ENCODE data around the gene MOCS1.

MOCS1 gene

GRCh38 chr6:39891353-39891752 lies 42.9 kb downstream of the MOCS1 start:
- TF ChIP-seq REST (IDR thresholded peaks at IDR 0.05; ENCODE audit: insufficient read depth in 1 of 2, low read depth in 2 of 2, low read length in 2 of 2) (no peak), FOXP2 (optimal IDR thresholded peaks at IDR 0.05; ENCODE audit: borderline replicate concordance, extremely low read depth, extremely low read length, insufficient read depth) (no peak), TAF1 (IDR thresholded peaks at IDR 0.05; ENCODE audit: borderline replicate concordance, insufficient read depth, low read length) (no peak), SIN3A (IDR thresholded peaks at IDR 0.05; ENCODE audit: borderline replicate concordance, insufficient read depth, low read length) (no peak), POLR2AphosphoS5 (IDR thresholded peaks at IDR 0.05; ENCODE audit: low read depth, low read length) (no peak)

- TF ChIP-seq FOXP2 (optimal IDR thresholded peaks at IDR 0.05; ENCODE audit: borderline replicate concordance, extremely low read depth, extremely low read length, insufficient read depth) (no peak), TAF1 (IDR thresholded peaks at IDR 0.05; ENCODE audit: borderline replicate concordance, insufficient read depth, low read length) (no peak), POLR2AphosphoS5 (IDR thresholded peaks at IDR 0.05; ENCODE audit: low read depth, low read length) (no peak), SIN3A (IDR thresholded peaks at IDR 0.05; ENCODE audit: borderline replicate concordance, insufficient read depth, low read length) (no peak), REST (IDR thresholded peaks at IDR 0.05; ENCODE audit: insufficient read depth in 1 of 2, low read depth in 2 of 2, low read length in 2 of 2) (no peak)
Measured at GRCh38 chr6:39889229-39889628, 45.0 kb downstream of the MOCS1 start.

- TF ChIP-seq SIN3A (IDR thresholded peaks at IDR 0.05; ENCODE audit: borderline replicate concordance, insufficient read depth, low read length) (no peak), POLR2AphosphoS5 (IDR thresholded peaks at IDR 0.05; ENCODE audit: low read depth, low read length) (no peak), TAF1 (IDR thresholded peaks at IDR 0.05; ENCODE audit: borderline replicate concordance, insufficient read depth, low read length) (no peak), FOXP2 (optimal IDR thresholded peaks at IDR 0.05; ENCODE audit: borderline replicate concordance, extremely low read depth, extremely low read length, insufficient read depth) (no peak), REST (IDR thresholded peaks at IDR 0.05; ENCODE audit: insufficient read depth in 1 of 2, low read depth in 2 of 2, low read length in 2 of 2) (no peak)
Measured at GRCh38 chr6:39887692-39888450, 46.4 kb downstream of the MOCS1 start.

GRCh38 chr6:39886871-39887270 lies 47.4 kb downstream of the MOCS1 start:
- TF ChIP-seq TAF1 (IDR thresholded peaks at IDR 0.05; ENCODE audit: borderline replicate concordance, insufficient read depth, low read length) (no peak), POLR2AphosphoS5 (IDR thresholded peaks at IDR 0.05; ENCODE audit: low read depth, low read length) (no peak)

GRCh38 chr6:39885691-39886090 lies 48.6 kb downstream of the MOCS1 start:
- no peak for TF ChIP-seq REST (IDR thresholded peaks at IDR 0.05; ENCODE audit: insufficient read depth in 1 of 2, low read depth in 2 of 2, low read length in 2 of 2)
- TF ChIP-seq POLR2AphosphoS5 (IDR thresholded peaks at IDR 0.05; ENCODE audit: low read depth, low read length): no peak
- TF ChIP-seq SIN3A (IDR thresholded peaks at IDR 0.05; ENCODE audit: borderline replicate concordance, insufficient read depth, low read length): no peak
- no peak for TF ChIP-seq TAF1 (IDR thresholded peaks at IDR 0.05; ENCODE audit: borderline replicate concordance, insufficient read depth, low read length)
- no peak for TF ChIP-seq FOXP2 (optimal IDR thresholded peaks at IDR 0.05; ENCODE audit: borderline replicate concordance, extremely low read depth, extremely low read length, insufficient read depth)
